ENCODE data around the gene MAB21L4. TPM values are rescaled to one million over a fixed set of nuclear protein-coding genes. Genes with fewer than 3 reads are reported as not detected.
A peak's percentile ranks its signal among the peaks of the same experiment; 100 is the strongest.

MAB21L4 gene
- 0.10 and 5.2 TPM in 2 replicates for total RNA-seq

DNA sequence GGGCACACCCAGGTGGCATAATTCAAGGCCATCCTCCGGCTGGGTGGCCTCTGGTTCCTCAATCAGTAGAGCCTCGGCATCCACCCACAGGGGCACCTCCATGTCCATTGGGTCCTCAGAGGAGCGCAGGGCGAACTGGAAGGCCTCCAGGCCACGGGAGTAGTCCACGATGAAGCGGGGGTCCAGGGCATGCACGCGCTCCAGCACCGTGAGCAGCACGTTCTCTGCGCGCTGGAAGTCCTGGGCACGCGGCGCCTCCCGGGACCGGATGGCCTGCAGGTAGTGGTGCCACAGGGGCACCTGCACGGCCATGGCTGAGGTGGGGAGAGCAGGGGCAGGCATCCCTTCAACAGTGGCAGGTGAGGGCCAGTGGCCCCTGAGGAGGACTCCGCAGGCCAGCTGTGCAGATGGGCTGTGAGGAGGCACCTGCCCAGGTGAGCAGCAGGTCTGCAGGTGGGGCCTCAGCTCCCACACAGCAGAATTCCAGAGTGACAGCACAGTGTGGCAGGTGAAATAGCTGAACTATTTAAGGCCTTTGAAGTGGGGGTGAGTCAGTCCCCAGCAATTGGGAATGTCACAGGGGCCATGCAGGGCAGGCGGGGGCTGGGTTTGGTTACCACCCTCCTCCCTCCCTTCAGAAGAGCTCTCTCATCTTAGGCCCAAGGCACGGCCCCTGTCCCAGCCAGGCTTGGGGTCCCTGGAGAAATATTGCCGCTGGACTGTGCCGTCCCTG lies at the start of gene MAB21L4:
MAB21L4 (minus strand) TSS at position 501 of the 733 bp plus-strand sequence; CDS start at position 342, 159 bp downstream.
- peak; percentile 24 for DNase-seq (ENCODE audit: low read depth)

DNA sequence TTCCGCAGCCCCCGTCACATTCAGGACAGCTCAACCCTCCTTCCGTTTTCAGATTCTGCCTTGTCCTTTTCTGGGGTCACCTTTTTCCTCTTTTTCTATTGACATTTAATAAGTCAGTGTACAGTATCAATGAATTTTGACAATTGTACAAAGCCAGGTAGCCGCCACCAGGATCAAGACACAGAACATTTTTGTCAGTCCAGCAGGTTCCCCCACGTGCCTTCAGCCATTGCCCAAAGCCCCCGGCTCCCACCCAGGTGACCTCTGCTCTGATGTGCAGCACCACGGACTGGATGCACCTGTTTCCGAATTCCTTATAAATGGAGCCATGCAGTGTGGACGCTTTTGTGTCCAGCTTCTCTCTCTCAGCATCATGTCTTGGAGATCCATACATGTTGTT lies 40.1 kb upstream of the MAB21L4 start:
- no peak for DNase-seq (ENCODE audit: low read depth)

DNA sequence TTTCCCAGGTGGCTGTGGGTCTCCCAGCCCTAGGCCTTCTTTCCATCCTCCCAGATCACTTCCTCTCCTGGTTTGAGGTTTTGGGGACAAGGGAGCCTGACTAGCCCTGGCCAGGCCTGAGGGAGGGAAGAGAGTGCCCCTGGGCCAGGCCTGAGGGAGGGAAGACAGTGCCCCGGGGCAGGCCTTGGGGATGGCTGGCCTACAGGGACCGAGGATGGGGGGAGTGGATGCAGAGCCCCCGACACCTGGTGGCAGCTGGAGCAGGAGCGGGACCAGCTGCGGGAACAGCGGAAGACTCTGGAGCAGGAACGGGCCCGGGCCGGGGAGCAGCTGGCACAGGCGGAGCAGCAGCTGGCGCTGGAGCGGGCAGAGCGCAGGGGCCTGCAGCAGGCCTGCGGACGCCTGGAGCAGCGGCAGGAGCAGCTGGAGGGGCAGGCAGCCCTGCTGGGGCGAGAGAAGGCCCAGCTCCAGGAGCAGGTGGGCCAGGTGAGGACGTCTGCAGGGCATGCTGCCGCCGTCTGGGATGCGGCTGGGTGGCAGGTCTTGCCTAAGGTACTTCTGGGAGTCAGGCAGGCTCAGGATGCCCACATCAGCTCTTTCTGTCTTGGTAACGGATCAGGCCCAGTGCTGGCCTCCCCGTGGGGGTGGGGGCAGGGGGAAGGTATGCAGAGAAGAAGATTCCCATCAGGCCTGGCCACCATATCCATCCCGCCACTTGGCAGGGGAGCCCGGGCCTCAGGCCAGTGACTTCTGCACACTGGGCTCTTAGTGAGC lies 39.3 kb upstream of the MAB21L4 start:
- DNase-seq (ENCODE audit: low read depth), result no peak

DNA sequence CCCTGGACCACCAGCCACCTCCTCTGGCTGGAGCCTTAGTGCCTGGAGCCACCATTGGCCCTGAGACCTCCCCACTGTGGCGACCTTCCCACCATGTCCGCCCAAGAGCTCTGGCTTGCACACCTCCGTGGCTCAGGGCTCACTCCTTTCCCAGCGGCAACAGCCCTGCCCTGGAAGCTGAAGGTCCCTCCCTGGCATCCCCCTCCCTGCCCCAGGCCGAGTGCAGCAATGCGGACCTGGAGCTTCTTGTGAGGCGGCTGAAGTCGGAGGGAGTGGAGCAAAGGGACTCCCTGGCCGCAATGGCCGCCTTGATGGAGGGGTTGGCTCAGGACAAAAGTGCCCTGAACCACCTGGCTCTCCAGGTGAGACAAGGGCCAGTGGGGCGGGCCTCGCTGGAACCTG lies 38.7 kb upstream of the MAB21L4 start:
- DNase-seq (ENCODE audit: low read depth), result no peak

- no peak for DNase-seq (ENCODE audit: low read depth)
Measured at GRCh38 chr2:240933966-240934700, 38.2 kb upstream of the MAB21L4 start.

GRCh38 chr2:240933048-240933965 lies 37.4 kb upstream of the MAB21L4 start:
- no peak for DNase-seq (ENCODE audit: low read depth)

DNA sequence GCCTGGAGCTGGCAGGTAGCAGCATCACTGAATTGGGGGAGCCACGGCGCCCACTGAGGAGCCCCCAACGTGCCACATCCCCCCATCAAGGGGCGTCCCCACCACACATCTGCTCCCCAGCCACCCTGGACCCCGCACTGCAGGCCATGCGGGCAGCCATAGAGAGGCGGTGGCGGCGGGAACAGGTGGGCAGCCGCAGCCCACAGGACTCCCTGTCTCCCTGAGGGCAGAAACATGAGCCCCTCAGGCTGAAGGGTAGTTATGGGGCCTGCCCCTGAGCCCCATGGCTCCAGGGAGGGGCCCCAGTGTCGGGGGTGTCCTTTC lies 36.7 kb upstream of the MAB21L4 start:
- DNase-seq (ENCODE audit: low read depth), result no peak

DNA sequence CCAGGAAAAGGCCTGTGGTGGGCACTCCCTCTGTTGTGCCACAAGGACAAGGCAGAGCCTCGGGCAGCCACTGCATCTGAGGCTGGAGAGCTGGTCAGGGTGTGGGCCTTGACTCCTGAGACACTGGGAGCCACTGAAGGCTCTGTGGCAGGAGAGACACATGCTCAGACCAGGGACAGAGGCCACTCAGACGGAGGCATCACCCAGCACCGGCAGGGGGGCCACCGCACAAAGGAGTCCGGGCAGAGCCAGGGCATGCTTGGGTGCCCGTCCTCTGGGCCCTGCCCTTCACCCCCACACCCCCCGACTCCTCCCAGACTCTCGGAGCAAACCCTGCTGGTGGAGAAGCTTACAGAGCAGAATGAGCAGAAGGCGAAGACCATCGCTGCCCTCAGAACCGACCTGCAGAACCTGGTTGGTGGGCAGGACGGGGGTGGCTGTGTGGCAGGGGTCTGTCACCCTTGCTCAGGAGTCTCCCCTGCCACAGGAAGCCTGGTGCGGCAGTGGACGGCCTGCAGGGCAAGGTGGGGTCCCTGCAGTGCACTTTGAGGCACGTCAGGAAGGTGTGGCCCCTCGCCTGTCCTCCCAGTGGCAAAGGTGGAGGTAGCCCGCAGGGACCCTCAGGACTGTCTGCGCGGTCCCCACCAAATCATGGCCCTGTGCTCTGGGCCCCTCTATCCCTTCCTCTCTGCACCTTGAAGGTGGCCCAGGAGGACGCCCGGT lies 36.2 kb upstream of the MAB21L4 start:
- no peak for DNase-seq (ENCODE audit: low read depth)

GRCh38 chr2:240931319-240931949 lies 35.5 kb upstream of the MAB21L4 start:
- no peak for DNase-seq (ENCODE audit: low read depth)

- DNase-seq (ENCODE audit: low read depth), result no peak
Measured at GRCh38 chr2:240930631-240931318, 34.8 kb upstream of the MAB21L4 start.

- DNase-seq (ENCODE audit: low read depth), result no peak
Measured at GRCh38 chr2:240930096-240930630, 34.2 kb upstream of the MAB21L4 start.

GRCh38 chr2:240929364-240930095 lies 33.6 kb upstream of the MAB21L4 start:
- DNase-seq (ENCODE audit: low read depth), result no peak

DNA sequence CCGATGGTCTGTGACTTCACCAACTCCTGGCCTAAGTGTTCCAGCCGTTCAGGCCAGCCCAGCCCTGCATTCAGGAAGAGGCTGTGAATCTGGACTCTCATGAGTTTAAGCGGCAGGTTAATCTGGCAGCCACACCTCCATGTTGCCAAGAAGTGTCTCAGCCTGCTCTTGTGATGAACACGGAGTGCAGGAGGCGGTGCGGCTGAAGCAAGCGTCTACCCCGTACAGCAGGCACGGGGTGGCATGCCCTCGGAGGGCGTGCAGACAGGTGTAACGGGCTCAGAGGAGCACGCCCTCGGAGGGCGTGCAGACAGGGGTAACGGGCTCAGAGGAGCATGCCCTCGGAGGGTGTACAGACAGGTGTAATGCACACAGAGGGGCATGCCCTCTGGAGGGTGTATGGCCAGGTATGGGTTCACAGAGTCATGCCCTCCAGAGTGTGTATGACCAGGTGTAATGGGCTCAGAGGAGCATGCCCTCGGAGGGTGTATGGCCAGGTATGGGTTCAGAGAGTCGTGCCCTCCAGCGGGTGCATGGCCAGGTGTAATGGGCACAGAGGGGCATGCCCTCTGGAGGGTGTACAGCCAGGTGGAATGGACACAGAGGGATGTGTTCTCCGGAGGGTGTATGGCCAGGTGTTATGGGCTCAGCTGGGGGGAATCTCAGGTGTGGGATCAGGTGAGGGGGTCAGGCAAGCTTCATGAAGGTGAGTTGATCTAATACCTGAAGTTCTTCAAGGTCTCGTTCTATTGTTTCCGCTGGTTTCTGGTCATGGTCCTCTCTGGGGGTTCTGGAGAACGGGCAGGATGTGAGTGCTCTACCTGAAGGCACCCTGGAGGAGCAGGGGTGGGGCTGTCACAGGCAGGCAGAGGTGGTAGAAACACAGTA lies 32.8 kb upstream of the MAB21L4 start:
- DNase-seq (ENCODE audit: low read depth), result no peak

- DNase-seq (ENCODE audit: low read depth), result no peak
Measured at GRCh38 chr2:240927390-240927781, 31.4 kb upstream of the MAB21L4 start.

DNA sequence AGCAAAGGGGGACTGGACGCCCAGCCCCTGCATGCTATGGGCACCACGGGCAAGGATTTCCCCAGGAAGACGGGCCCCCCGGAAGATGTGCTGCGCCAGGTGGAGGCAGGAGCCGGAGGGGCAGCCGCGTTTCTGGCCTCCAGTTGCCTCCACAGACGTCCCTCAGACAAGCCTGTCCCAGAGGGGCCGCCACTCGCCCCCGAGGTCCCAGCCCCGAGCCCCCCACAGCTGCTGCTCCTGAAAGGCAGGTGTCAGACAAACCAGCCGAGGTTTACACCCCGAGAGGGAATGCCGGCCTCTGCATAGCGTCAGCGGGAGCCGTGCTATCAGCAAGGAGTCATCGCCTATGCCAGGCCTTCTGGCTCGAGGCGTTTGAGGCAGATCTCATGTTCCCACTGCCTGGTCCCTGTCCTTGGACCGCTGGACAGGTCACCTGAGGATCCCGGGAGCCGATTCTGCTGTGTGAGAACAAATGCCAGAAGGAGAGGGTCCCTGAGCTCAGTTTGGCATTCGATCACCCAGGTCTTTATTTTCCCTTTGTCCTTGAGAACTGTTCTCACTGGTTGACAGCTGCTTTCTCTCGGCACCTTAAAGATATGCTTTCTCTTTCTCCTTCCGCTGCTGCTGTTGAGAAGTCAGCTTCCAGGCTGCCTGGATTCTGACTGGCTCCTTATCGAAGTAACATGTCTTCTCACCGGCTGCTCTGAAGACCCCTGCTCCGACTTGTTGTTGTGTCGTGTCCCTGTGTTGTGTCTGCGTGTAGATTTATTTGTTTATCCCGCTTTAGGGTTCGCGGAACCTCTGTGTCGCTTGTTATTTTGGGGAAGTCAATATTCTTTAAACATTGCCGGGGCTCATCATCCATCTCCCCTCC lies 30.8 kb upstream of the MAB21L4 start:
- DNase-seq (ENCODE audit: low read depth), result no peak

GRCh38 chr2:240925568-240926515 lies 29.9 kb upstream of the MAB21L4 start:
- no peak for DNase-seq (ENCODE audit: low read depth)
